Measurements from ENCODE around the gene RUNX1. TPM values are rescaled to one million over a fixed set of nuclear protein-coding genes. Genes with fewer than 3 reads are reported as not detected.

The RUNX1 gene
- total and polyA plus RNA-seq, 10 of the 15 experiments (the other 5 are each of a cell fraction or from before 2014, with no cell fraction given): 0.90 to 15.2 (median 4.1) TPM

DNA sequence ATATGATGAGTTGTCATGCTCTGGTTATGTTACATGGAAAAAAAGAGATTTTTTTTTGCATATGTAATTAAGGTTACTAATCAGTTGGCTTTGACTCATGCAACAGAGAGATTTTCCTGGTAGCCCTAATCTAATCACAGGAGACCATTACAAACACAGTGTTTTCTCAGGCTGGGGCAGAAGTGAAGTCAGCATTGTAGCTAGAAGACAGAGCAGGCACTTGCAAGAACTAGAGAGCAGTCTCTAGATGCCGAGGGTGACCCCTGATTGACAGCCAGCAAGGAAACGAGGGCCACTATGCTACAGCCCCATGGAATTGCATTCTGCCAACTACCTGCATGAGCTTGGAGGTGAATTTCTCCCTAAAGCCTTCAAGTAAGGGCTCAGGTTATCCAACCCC is 151.3 kb downstream of the RUNX1 start (continued):
- no peak for TF ChIP-seq ZNF622 (IDR thresholded peaks at IDR 0.05)

GRCh38 chr21:34894401-34894800 is 154.7 kb downstream of the RUNX1 start:
- Histone ChIP-seq H3K36me3 (ENCODE audit: control insufficient read depth in 2 of 2, insufficient read depth in 2 of 2, low read length in 1 of 2) (no peaks in the 10 kb centered on the region), H3K9ac (ENCODE audit: control insufficient read depth, insufficient read depth, low read length) (no peak overlapping the region), H3K9me3 (replicated peaks; ENCODE audit: control insufficient read depth, insufficient read depth, low read length) (no peaks in the 10 kb centered on the region; the same call in 2 of the 3 replicates), H2AFZ (ENCODE audit: control insufficient read depth, low read depth, low read length) (no peak overlapping the region), H3K79me2 (ENCODE audit: control insufficient read depth, insufficient read depth, low read length) (no peaks in the 10 kb centered on the region), H3K4me3 (no peak overlapping the region), H3K4me1 (ENCODE audit: control insufficient read depth, insufficient read depth, low read length) (no peaks in the 10 kb centered on the region; the same call in 1 of the 2 replicates), H3K27ac (ENCODE audit: control insufficient read depth, insufficient read depth) (no peak overlapping the region), H4K20me1 (ENCODE audit: control insufficient read depth, insufficient read depth) (no peaks in the 10 kb centered on the region), H3K4me2 (ENCODE audit: control insufficient read depth, insufficient read depth) (no peak overlapping the region), H3K27me3 (replicated peaks in 1 of 2; ENCODE audit: control insufficient read depth in 2 of 2, insufficient read depth in 2 of 2, low read length in 1 of 2) (peaks cover 3 to 9% of the 10 kb centered on the region in 2 experiments)
- ATAC-seq (no peak), FAIRE-seq (no peak), DNase-seq (ENCODE audit: low read depth, low spot score) (no peak)
- ChIA-PET SMC1A (ENCODE audit: uncharacterized antibody, unreplicated experiment) (no interaction called here), RAD21 (ENCODE audit: unreplicated experiment) (no interaction called here), CTCF (no interaction called here), POLR2A (no interaction called here)
- WGBS (ENCODE audit: insufficient coverage, insufficient replicate concordance, low lambda C conversion rate, missing lambda C conversion rate): 92% methylated on average over 1 of the region's 1 CpG
- TF ChIP-seq, protein P1, sequence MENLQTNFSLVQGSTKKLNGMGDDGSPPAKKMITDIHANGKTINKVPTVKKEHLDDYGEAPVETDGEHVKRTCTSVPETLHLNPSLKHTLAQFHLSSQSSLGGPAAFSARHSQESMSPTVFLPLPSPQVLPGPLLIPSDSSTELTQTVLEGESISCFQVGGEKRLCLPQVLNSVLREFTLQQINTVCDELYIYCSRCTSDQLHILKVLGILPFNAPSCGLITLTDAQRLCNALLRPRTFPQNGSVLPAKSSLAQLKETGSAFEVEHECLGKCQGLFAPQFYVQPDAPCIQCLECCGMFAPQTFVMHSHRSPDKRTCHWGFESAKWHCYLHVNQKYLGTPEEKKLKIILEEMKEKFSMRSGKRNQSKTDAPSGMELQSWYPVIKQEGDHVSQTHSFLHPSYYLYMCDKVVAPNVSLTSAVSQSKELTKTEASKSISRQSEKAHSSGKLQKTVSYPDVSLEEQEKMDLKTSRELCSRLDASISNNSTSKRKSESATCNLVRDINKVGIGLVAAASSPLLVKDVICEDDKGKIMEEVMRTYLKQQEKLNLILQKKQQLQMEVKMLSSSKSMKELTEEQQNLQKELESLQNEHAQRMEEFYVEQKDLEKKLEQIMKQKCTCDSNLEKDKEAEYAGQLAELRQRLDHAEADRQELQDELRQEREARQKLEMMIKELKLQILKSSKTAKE (IDR thresholded peaks at IDR 0.05; ENCODE audit: low read depth, poor library complexity, severe bottlenecking): no peak
- no peak for TF ChIP-seq CBX3 (IDR thresholded peaks at IDR 0.05; ENCODE audit: borderline replicate concordance, low read depth)
- TF ChIP-seq SIN3A (IDR thresholded peaks at IDR 0.05; ENCODE audit: low read depth, low read length): no peak
- no peak for TF ChIP-seq TBL1XR1 (IDR thresholded peaks at IDR 0.05; ENCODE audit: low read depth, low read length)
- TF ChIP-seq, protein P2, sequence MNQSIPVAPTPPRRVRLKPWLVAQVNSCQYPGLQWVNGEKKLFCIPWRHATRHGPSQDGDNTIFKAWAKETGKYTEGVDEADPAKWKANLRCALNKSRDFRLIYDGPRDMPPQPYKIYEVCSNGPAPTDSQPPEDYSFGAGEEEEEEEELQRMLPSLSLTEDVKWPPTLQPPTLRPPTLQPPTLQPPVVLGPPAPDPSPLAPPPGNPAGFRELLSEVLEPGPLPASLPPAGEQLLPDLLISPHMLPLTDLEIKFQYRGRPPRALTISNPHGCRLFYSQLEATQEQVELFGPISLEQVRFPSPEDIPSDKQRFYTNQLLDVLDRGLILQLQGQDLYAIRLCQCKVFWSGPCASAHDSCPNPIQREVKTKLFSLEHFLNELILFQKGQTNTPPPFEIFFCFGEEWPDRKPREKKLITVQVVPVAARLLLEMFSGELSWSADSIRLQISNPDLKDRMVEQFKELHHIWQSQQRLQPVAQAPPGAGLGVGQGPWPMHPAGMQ (IDR thresholded peaks at IDR 0.05; ENCODE audit: borderline replicate concordance): no peak
- TF ChIP-seq E4F1 (IDR thresholded peaks at IDR 0.05; ENCODE audit: borderline replicate concordance, partially characterized antibody): no peak
- no peak for TF ChIP-seq TCF3 (IDR thresholded peaks at IDR 0.05; ENCODE audit: borderline replicate concordance, insufficient read depth, low read depth, low read length)
- no peak for TF ChIP-seq HCFC1 (IDR thresholded peaks at IDR 0.05; ENCODE audit: low read length)
- no peak for TF ChIP-seq BMI1 (IDR thresholded peaks at IDR 0.05; ENCODE audit: borderline replicate concordance)
- no peak for TF ChIP-seq CBFB (IDR thresholded peaks at IDR 0.05; ENCODE audit: low read depth)
- TF ChIP-seq, protein P3, sequence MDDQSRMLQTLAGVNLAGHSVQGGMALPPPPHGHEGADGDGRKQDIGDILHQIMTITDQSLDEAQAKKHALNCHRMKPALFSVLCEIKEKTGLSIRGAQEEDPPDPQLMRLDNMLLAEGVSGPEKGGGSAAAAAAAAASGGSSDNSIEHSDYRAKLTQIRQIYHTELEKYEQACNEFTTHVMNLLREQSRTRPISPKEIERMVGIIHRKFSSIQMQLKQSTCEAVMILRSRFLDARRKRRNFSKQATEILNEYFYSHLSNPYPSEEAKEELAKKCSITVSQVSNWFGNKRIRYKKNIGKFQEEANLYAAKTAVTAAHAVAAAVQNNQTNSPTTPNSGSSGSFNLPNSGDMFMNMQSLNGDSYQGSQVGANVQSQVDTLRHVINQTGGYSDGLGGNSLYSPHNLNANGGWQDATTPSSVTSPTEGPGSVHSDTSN (IDR thresholded peaks at IDR 0.05; ENCODE audit: insufficient replicate concordance, low read depth, low read length): no peak
- intact Hi-C loops (cut with micrococcal nuclease; ENCODE audit: unreplicated experiment): loop anchor here (5.0 kb wide), 1 partner anchor 948 kb away; no protein-coding TSS in a partner anchor
- in situ Hi-C loops (cut with MboI): no loop called here
- no TSS peak for BruUV-seq (replicated peaks)

Measured in GM12878 (cell line).